ENCODE results near the gene TMEM176B. TPM values are rescaled to one million over a fixed set of nuclear protein-coding genes. Genes with fewer than 3 reads are reported as not detected.

TMEM176B gene
- 3.3 TPM for polyA plus RNA-seq (2013)

GRCh38 chr7:150799741-150800580 lies at the start of gene TMEM176B:
TMEM176B (minus strand) TSS chr7:150800364; CDS start chr7:150796569, 3,795 bp downstream.
- peak in 2 of 3 donors; percentile 28 to 53 for DNase-seq
- Histone ChIP-seq H3K9me3 (ENCODE audit: control extremely low read depth in 1 of 5, control insufficient read depth in 4 of 5, insufficient read depth in 2 of 5, low read depth in 1 of 5, low read length in 4 of 5) (peaks cover 0 to 12% (median 2%) of the 10 kb centered on the region in 5 experiments), H3K4me1 (ENCODE audit: control extremely low read depth in 1 of 4, control insufficient read depth in 4 of 4, insufficient read depth in 4 of 4, low read length in 3 of 4) (peaks cover 0 to 21% (median 16%) of the 10 kb centered on the region in 4 experiments), H3K27me3 (replicated peaks in 2 of 5; ENCODE audit: control insufficient read depth in 4 of 5, insufficient read depth in 5 of 5, low read length in 4 of 5) (peaks cover 7 to 78% (median 26%) of the 10 kb centered on the region in 5 experiments), H3K27ac (ENCODE audit: insufficient read depth in 1 of 2, low read depth in 1 of 2, low read length in 2 of 2, poor library complexity in 1 of 2, severe bottlenecking in 2 of 2) (no peak within 1 kb of the TSS), H3K36me3 (ENCODE audit: control insufficient read depth in 4 of 4, insufficient read depth in 4 of 4, low read length in 3 of 4) (no peaks in the 10 kb centered on the region), H3K4me3 (ENCODE audit: control insufficient read depth in 1 of 7, extremely low read depth in 1 of 7, insufficient read depth in 4 of 7, low read depth in 2 of 7, low read length in 6 of 7) (peak within 1 kb of the TSS; percentile 15 to 72 (median 58))
- ChIA-PET CTCF (interaction anchor here (1.0 to 2.4 kb wide), 3 partner anchors 12 to 79 kb away, joined by 3 to 9 read pairs (median 3); no protein-coding TSS in a partner anchor), POLR2A (interaction anchor here (0.5 to 1.8 kb wide), 2 partner anchors 12 to 1401 kb away, joined by 3 to 6 read pairs; no protein-coding TSS in a partner anchor)
- WGBS (ENCODE audit: insufficient coverage): 8% methylated on average over 65 of the region's 75 CpGs

GRCh38 chr7:150849204-150849775 lies 49.1 kb upstream of the TMEM176B start:
- WGBS (ENCODE audit: insufficient coverage): 98% methylated on average over 7 of the region's 10 CpGs
- CTCF ChIA-PET: no interaction called here

GRCh38 chr7:150848561-150849115 lies 48.5 kb upstream of the TMEM176B start:
- POLR2A ChIA-PET: no interaction called here
- CTCF ChIA-PET: no interaction called here
- H3K36me3 ChIP-seq (ENCODE audit: control insufficient read depth in 4 of 4, insufficient read depth in 4 of 4, low read length in 3 of 4): no peaks in the 10 kb centered on the region
- H3K4me3 ChIP-seq (ENCODE audit: control insufficient read depth in 1 of 7, extremely low read depth in 1 of 7, insufficient read depth in 4 of 7, low read depth in 2 of 7, low read length in 6 of 7): no peak overlapping the region
- H3K4me1 ChIP-seq (ENCODE audit: control extremely low read depth in 1 of 4, control insufficient read depth in 4 of 4, insufficient read depth in 4 of 4, low read length in 3 of 4): peaks cover 0 to 34% (median 25%) of the 10 kb centered on the region in 4 experiments
- no peak for DNase-seq
- WGBS (ENCODE audit: insufficient coverage): 96% methylated on average over 3 of the region's 3 CpGs
- H3K27ac ChIP-seq (ENCODE audit: insufficient read depth in 1 of 2, low read depth in 1 of 2, low read length in 2 of 2, poor library complexity in 1 of 2, severe bottlenecking in 2 of 2): no peak overlapping the region
- peaks cover 0 to 2% (median 0%) of the 10 kb centered on the region in 5 experiments for H3K27me3 ChIP-seq (replicated peaks in 2 of 5; ENCODE audit: control insufficient read depth in 4 of 5, insufficient read depth in 5 of 5, low read length in 4 of 5)
- H3K9me3 ChIP-seq (ENCODE audit: control extremely low read depth in 1 of 5, control insufficient read depth in 4 of 5, insufficient read depth in 2 of 5, low read depth in 1 of 5, low read length in 4 of 5): no peaks in the 10 kb centered on the region

More at GRCh38 chr7:150849204-150849775, 49.1 kb upstream of the TMEM176B start:
- Histone ChIP-seq H3K36me3 (ENCODE audit: control insufficient read depth in 4 of 4, insufficient read depth in 4 of 4, low read length in 3 of 4) (no peaks in the 10 kb centered on the region), H3K9me3 (ENCODE audit: control extremely low read depth in 1 of 5, control insufficient read depth in 4 of 5, insufficient read depth in 2 of 5, low read depth in 1 of 5, low read length in 4 of 5) (no peaks in the 10 kb centered on the region), H3K4me3 (ENCODE audit: control insufficient read depth in 1 of 7, extremely low read depth in 1 of 7, insufficient read depth in 4 of 7, low read depth in 2 of 7, low read length in 6 of 7) (no peak overlapping the region), H3K27me3 (replicated peaks in 2 of 5; ENCODE audit: control insufficient read depth in 4 of 5, insufficient read depth in 5 of 5, low read length in 4 of 5) (peaks cover 0 to 2% (median 0%) of the 10 kb centered on the region in 5 experiments), H3K4me1 (ENCODE audit: control extremely low read depth in 1 of 4, control insufficient read depth in 4 of 4, insufficient read depth in 4 of 4, low read length in 3 of 4) (peaks cover 0 to 34% (median 25%) of the 10 kb centered on the region in 4 experiments), H3K27ac (ENCODE audit: insufficient read depth in 1 of 2, low read depth in 1 of 2, low read length in 2 of 2, poor library complexity in 1 of 2, severe bottlenecking in 2 of 2) (no peak overlapping the region)
- DNase-seq: no peak
- POLR2A ChIA-PET: interaction anchor here (0.5 kb wide), 1 partner anchor 1608 kb away, joined by 3 read pairs; no protein-coding TSS in a partner anchor

GRCh38 chr7:150848111-150848510 lies 47.9 kb upstream of the TMEM176B start:
- Histone ChIP-seq H3K4me3 (ENCODE audit: control insufficient read depth in 1 of 7, extremely low read depth in 1 of 7, insufficient read depth in 4 of 7, low read depth in 2 of 7, low read length in 6 of 7) (no peak overlapping the region), H3K4me1 (ENCODE audit: control extremely low read depth in 1 of 4, control insufficient read depth in 4 of 4, insufficient read depth in 4 of 4, low read length in 3 of 4) (peaks cover 0 to 34% (median 25%) of the 10 kb centered on the region in 4 experiments), H3K9me3 (ENCODE audit: control extremely low read depth in 1 of 5, control insufficient read depth in 4 of 5, insufficient read depth in 2 of 5, low read depth in 1 of 5, low read length in 4 of 5) (peaks cover 0 to 2% (median 0%) of the 10 kb centered on the region in 5 experiments), H3K27me3 (replicated peaks in 2 of 5; ENCODE audit: control insufficient read depth in 4 of 5, insufficient read depth in 5 of 5, low read length in 4 of 5) (peaks cover 0 to 2% (median 0%) of the 10 kb centered on the region in 5 experiments), H3K27ac (ENCODE audit: insufficient read depth in 1 of 2, low read depth in 1 of 2, low read length in 2 of 2, poor library complexity in 1 of 2, severe bottlenecking in 2 of 2) (no peak overlapping the region), H3K36me3 (ENCODE audit: control insufficient read depth in 4 of 4, insufficient read depth in 4 of 4, low read length in 3 of 4) (no peaks in the 10 kb centered on the region)
- ChIA-PET POLR2A (no interaction called here), CTCF (interaction anchor here (0.9 kb wide), 1 partner anchor 28 kb away, joined by 3 read pairs; no protein-coding TSS in a partner anchor)
- no peak for DNase-seq
- WGBS (ENCODE audit: insufficient coverage): 95% methylated on average over 6 of the region's 8 CpGs

GRCh38 chr7:150847536-150847935 lies 47.4 kb upstream of the TMEM176B start:
- H3K9me3 ChIP-seq (ENCODE audit: control extremely low read depth in 1 of 5, control insufficient read depth in 4 of 5, insufficient read depth in 2 of 5, low read depth in 1 of 5, low read length in 4 of 5): peaks cover 0 to 4% (median 0%) of the 10 kb centered on the region in 5 experiments

GRCh38 chr7:150846291-150847115 lies 46.3 kb upstream of the TMEM176B start:
- WGBS (ENCODE audit: insufficient coverage): 97% methylated on average over 12 of the region's 14 CpGs
- Histone ChIP-seq H3K4me1 (ENCODE audit: control extremely low read depth in 1 of 4, control insufficient read depth in 4 of 4, insufficient read depth in 4 of 4, low read length in 3 of 4) (peaks cover 0 to 18% (median 9%) of the 10 kb centered on the region in 4 experiments), H3K27ac (ENCODE audit: insufficient read depth in 1 of 2, low read depth in 1 of 2, low read length in 2 of 2, poor library complexity in 1 of 2, severe bottlenecking in 2 of 2) (no peak overlapping the region), H3K36me3 (ENCODE audit: control insufficient read depth in 4 of 4, insufficient read depth in 4 of 4, low read length in 3 of 4) (no peaks in the 10 kb centered on the region), H3K27me3 (replicated peaks in 2 of 5; ENCODE audit: control insufficient read depth in 4 of 5, insufficient read depth in 5 of 5, low read length in 4 of 5) (peaks cover 0 to 2% (median 0%) of the 10 kb centered on the region in 5 experiments), H3K4me3 (ENCODE audit: control insufficient read depth in 1 of 7, extremely low read depth in 1 of 7, insufficient read depth in 4 of 7, low read depth in 2 of 7, low read length in 6 of 7) (no peak overlapping the region), H3K9me3 (ENCODE audit: control extremely low read depth in 1 of 5, control insufficient read depth in 4 of 5, insufficient read depth in 2 of 5, low read depth in 1 of 5, low read length in 4 of 5) (peaks cover 0 to 10% (median 3%) of the 10 kb centered on the region in 5 experiments)
- no peak for DNase-seq
- POLR2A ChIA-PET: no interaction called here
- CTCF ChIA-PET: interaction anchor here (1.1 to 1.2 kb wide), 2 partner anchors 13 to 59 kb away, joined by 3 read pairs; no protein-coding TSS in a partner anchor

More at GRCh38 chr7:150847536-150847935, 47.4 kb upstream of the TMEM176B start:
- WGBS (ENCODE audit: insufficient coverage): 96% methylated on average over 4 of the region's 5 CpGs
- Histone ChIP-seq H3K4me3 (ENCODE audit: control insufficient read depth in 1 of 7, extremely low read depth in 1 of 7, insufficient read depth in 4 of 7, low read depth in 2 of 7, low read length in 6 of 7) (no peak overlapping the region), H3K27me3 (replicated peaks in 2 of 5; ENCODE audit: control insufficient read depth in 4 of 5, insufficient read depth in 5 of 5, low read length in 4 of 5) (peaks cover 0 to 2% (median 0%) of the 10 kb centered on the region in 5 experiments), H3K36me3 (ENCODE audit: control insufficient read depth in 4 of 4, insufficient read depth in 4 of 4, low read length in 3 of 4) (no peaks in the 10 kb centered on the region), H3K27ac (ENCODE audit: insufficient read depth in 1 of 2, low read depth in 1 of 2, low read length in 2 of 2, poor library complexity in 1 of 2, severe bottlenecking in 2 of 2) (no peak overlapping the region), H3K4me1 (ENCODE audit: control extremely low read depth in 1 of 4, control insufficient read depth in 4 of 4, insufficient read depth in 4 of 4, low read length in 3 of 4) (peaks cover 0 to 28% (median 20%) of the 10 kb centered on the region in 4 experiments)
- no peak for DNase-seq
- ChIA-PET POLR2A (no interaction called here), CTCF (interaction anchor here (0.9 to 1.1 kb wide), 2 partner anchors 14 to 29 kb away, joined by 3 read pairs; no protein-coding TSS in a partner anchor)

Data from common myeloid progenitor, CD34-positive (primary cell).